ACC112 (cell line): Measurements from ENCODE around the gene NEURL1.
"Not testable (repeated sequence)": the region's sequence is repeated elsewhere in the genome, so short reads cannot be mapped to it uniquely, and the experiment has no call there.

ENCODE experiments used
- H2AFZ ChIP-seq: fragments of 200-600 bp; sonication (generic); one replicate; pipeline ENCODE4 v1.6.0; 2017; ENCODE audit warnings: antibody characterized with exemption, low read length; ENCODE audit not compliant: unreplicated experiment
- H3K27ac ChIP-seq: fragments of 200-600 bp; sonication (generic); 2 replicates; pipeline ENCODE4 v1.5.1; 2014; ENCODE audit warnings: low read depth, mild to moderate bottlenecking, antibody characterized with exemption, low read length, moderate library complexity
- H3K27me3 ChIP-seq: fragments of 200-600 bp; sonication (generic); 2 replicates; pipeline ENCODE4 v1.6.1; 2014; ENCODE audit warnings: mild to moderate bottlenecking, antibody characterized with exemption, low read length, moderate library complexity, mixed read lengths; ENCODE audit not compliant: insufficient read depth
- H3K36me3 ChIP-seq: fragments of 200-600 bp; sonication (generic); 2 replicates; pipeline ENCODE4 v1.6.1; 2016; ENCODE audit warnings: mild to moderate bottlenecking, antibody characterized with exemption, low read length, moderate library complexity, mixed read lengths; ENCODE audit not compliant: insufficient read depth
- H3K4me1 ChIP-seq: fragments of 200-600 bp; sonication (generic); one replicate; pipeline ENCODE4 v1.6.1; 2016; ENCODE audit warnings: low read length, mixed read lengths; ENCODE audit not compliant: insufficient read depth, unreplicated experiment, control insufficient read depth
- H3K4me3 ChIP-seq: fragments of 200-600 bp; sonication (generic); 2 replicates; pipeline ENCODE4 v1.5.1; 2014; ENCODE audit warnings: mild to moderate bottlenecking, low read depth, low read length
- H3K79me2 ChIP-seq: fragments of 200-600 bp; sonication (generic); one replicate; pipeline ENCODE4 v1.6.0; 2016; ENCODE audit warnings: low read length; ENCODE audit not compliant: control insufficient read depth, unreplicated experiment, insufficient read depth

NEURL1 gene

DNA sequence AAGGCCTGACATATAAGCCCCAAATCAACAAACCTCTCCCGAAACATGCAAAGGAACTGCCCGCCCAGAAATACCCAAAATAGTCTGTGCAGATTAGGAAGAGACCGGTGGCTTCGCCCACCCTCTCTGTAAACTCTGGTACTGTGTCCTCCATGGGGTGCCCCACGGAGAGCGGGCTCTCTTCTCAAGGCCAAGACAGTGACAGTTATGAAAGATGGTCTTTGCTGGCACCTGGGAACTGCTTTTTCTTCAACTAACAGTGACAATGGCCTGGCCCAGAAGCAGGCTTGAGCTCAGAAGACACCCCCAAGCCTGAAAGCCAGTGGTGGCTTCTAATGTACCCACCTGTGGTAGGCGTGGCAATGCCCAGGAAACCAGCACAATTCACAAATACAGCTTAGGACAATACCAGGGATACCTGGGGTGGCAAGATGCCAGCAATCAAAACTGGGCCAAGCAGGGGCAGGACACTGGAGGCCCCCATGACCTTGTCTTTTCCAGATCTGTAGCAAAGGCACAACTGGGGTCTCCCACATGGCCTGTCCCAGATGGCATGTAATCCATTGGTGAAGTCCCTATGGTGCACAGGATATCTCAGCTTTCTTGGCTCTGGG is 107.6 kb downstream of the NEURL1 start:
- no peak overlapping the region for H3K27ac ChIP-seq
- H2AFZ ChIP-seq, result no peak overlapping the region
- H3K27me3 ChIP-seq, result no peaks in the 10 kb centered on the region
- H3K4me3 ChIP-seq, result no peak overlapping the region
- no peaks in the 10 kb centered on the region for H3K36me3 ChIP-seq
- no peaks in the 10 kb centered on the region for H3K79me2 ChIP-seq
- no peaks in the 10 kb centered on the region for H3K4me1 ChIP-seq

DNA sequence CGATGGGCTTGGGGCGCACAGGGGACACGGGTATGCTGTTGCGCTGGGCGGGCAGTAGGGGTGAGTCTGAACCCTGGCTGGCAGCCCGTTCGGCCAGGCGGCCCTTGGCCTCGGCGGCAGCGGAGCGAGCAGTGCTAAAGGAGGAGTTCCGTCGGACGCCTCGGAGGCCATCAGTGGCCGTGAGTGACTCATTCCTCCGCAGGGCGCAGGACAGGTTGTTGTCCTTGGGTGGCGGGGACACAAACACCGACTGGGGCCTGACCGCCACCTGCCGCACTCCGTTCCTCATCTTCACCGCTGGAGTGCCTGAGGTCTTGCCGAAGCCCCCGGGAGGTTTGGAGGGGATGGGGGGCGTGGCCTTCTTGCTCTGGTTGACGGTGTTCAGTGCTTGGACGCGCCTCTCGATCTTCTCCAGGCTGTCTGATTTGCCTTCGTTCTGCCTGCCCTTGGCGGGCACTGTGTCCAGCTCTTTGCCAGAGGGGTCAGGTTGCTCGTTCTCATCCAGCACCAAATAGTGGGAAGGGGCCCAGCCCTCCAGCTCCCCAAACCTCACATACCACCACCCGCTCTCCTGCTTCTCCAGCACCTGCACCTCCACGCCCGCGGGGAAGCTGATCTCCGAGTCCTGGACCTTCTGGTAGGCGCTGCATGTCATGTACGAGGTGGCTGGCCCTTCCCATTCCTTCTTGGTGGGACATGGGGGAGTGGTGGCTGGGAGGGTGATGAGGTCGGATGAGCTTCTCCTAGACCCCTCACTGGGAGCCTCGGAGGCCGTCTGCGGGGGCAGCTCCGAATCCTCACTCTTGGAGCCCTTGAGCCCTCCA is 108.7 kb downstream of the NEURL1 start:
- H2AFZ ChIP-seq, result no peak overlapping the region
- H3K36me3 ChIP-seq, result no peaks in the 10 kb centered on the region
- H3K4me3 ChIP-seq, result no peak overlapping the region
- no peaks in the 10 kb centered on the region for H3K79me2 ChIP-seq
- H3K27me3 ChIP-seq, result no peaks in the 10 kb centered on the region
- no peaks in the 10 kb centered on the region for H3K4me1 ChIP-seq
- no peak overlapping the region for H3K27ac ChIP-seq

GRCh38 chr10:103602852-103603155 is 109.3 kb downstream of the NEURL1 start:
- H3K79me2 ChIP-seq, result no peaks in the 10 kb centered on the region
- no peak overlapping the region for H3K4me3 ChIP-seq
- no peaks in the 10 kb centered on the region for H3K4me1 ChIP-seq
- H3K27ac ChIP-seq, result no peak overlapping the region
- H3K27me3 ChIP-seq, result no peaks in the 10 kb centered on the region
- H3K36me3 ChIP-seq, result no peaks in the 10 kb centered on the region
- H2AFZ ChIP-seq, result no peak overlapping the region

DNA sequence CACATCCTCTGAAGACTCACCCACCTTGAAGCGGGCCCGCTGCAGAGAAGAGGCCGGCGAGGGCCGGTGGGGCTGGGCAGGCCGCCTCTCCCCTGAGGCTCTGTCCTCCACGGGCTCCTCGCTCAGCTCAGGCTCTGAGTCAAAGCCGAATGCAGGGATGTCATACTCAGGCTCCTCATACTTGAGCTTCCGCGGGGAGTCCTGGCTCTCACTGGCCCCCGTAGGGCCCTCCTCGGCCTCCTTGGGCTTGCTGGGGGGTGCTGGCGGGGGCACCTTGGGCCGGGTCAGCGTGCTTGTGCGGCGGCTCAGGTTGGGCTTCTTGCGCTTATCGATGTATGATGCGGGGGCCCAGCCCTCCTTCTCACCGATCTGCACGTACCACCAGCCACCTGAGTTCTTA is 109.9 kb downstream of the NEURL1 start:
- Histone ChIP-seq H3K79me2 (no peaks in the 10 kb centered on the region), H3K4me3 (no peak overlapping the region), H3K27ac (no peak overlapping the region), H3K27me3 (no peaks in the 10 kb centered on the region), H3K4me1 (no peaks in the 10 kb centered on the region), H2AFZ (no peak overlapping the region), H3K36me3 (no peaks in the 10 kb centered on the region)

DNA sequence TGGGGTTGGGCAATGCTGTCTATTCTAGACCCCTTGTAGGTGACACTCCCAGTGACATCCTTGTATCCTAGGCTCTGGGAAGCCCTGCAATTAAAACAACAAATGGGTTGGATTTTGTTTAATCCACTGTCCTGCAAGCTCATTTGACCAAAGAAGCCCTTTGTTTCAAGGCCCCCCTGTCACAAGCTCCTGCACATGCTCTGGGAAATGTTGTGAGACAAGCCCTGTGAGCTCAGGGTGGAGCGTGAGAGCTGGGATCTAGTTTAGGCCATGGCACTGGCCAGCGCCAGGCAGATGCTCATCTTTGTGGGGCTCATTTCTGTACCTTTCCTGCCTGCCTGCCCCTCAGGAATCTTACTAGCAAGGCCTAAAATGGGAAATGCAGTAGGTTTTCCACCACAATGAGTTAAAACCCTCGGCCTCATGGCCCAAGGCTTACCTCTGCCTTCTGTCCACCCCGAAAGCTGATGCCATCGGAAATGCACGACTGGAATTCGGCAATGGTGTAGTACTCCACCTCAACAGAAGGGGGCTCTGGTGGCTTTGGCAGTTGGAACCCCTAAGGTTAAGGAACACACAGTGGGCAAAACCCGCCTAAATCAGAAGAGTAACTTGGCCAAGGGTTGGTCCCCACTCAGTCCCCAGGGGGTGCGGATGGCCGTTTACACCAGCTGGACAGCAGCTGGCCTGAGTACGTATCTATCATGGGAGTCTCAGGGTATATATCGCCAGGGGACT is 112.0 kb downstream of the NEURL1 start:
- no peak overlapping the region for H3K27ac ChIP-seq
- no peaks in the 10 kb centered on the region for H3K4me1 ChIP-seq
- no peaks in the 10 kb centered on the region for H3K36me3 ChIP-seq
- H3K79me2 ChIP-seq, result no peaks in the 10 kb centered on the region
- H3K4me3 ChIP-seq, result no peak overlapping the region
- no peaks in the 10 kb centered on the region for H3K27me3 ChIP-seq
- no peak overlapping the region for H2AFZ ChIP-seq

DNA sequence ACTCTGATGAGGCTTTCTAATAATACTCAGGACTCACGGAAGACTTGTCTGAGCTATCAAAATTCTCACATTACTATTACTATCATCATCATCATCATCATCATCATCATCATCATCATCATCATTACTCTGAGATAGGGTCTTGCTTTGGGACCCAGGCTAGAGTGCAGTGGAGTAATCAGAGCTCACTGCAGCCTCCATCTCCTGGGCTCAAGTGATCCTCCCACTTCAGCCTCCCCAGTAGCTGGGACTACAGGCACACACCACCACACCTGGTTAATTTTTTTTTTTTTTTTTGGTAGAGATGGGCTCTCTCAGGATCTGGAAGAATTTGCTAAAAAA is 112.6 kb downstream of the NEURL1 start:
- H2AFZ ChIP-seq, H3K27me3 ChIP-seq, H3K4me3 ChIP-seq, H3K4me1 ChIP-seq, H3K79me2 ChIP-seq, H3K36me3 ChIP-seq, H3K27ac ChIP-seq: not testable (repeated sequence)

- H3K4me3 ChIP-seq, H2AFZ ChIP-seq, H3K79me2 ChIP-seq, H3K27ac ChIP-seq, H3K36me3 ChIP-seq, H3K27me3 ChIP-seq, H3K4me1 ChIP-seq: not testable (repeated sequence)
Measured at GRCh38 chr10:103607051-103607450, 113.5 kb downstream of the NEURL1 start.

GRCh38 chr10:103608056-103608455 is 114.6 kb downstream of the NEURL1 start:
- H3K36me3 ChIP-seq, H3K4me3 ChIP-seq, H3K79me2 ChIP-seq, H3K27ac ChIP-seq, H2AFZ ChIP-seq, H3K27me3 ChIP-seq: not testable (repeated sequence)
- H3K4me1 ChIP-seq, result peaks cover 12% of the 10 kb centered on the region

DNA sequence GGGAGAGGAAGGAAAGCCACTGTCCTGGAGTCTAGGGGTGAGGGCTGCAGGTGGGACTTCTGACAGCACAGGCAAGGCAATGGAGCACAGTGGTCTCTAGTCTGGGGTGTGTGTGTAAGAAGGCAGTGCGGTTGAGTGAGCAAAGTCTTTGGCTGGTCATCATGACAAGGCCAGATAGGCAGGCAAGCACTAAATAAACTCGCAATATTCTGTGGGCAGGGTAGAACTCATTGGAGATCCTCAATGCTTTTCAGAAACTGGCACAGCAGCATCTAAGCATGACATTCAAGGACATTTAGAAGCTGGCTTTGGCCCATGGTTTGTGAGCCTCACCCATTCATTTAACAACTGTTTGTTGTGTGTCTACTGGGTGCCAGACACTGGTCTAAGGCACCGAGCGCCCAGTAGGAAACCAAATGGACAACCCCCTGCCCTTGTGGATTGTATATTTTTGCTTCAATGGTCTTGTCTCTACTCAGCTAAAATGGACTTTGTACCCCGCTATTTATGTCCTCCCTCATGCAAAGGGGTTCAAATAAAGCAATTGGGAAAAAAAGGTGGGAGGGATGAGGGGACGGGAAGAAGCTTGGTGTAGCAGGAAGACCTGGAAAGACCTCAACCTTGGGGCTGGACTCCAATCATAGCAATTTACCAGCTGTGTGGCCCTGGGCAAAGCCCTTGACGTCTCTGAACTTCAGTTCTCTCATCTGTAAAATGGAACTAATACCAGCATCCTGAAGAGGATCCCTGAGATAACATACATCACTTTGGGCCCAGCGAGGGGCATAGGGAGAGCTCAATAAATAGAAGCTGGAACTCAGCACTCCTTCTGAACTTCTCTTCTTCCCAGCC is 116.0 kb downstream of the NEURL1 start:
- Histone ChIP-seq H3K36me3 (no peaks in the 10 kb centered on the region), H3K4me1 (peaks cover 15% of the 10 kb centered on the region), H3K27ac (no peak overlapping the region), H3K79me2 (no peaks in the 10 kb centered on the region), H3K27me3 (no peaks in the 10 kb centered on the region), H3K4me3 (no peak overlapping the region), H2AFZ (no peak overlapping the region)

DNA sequence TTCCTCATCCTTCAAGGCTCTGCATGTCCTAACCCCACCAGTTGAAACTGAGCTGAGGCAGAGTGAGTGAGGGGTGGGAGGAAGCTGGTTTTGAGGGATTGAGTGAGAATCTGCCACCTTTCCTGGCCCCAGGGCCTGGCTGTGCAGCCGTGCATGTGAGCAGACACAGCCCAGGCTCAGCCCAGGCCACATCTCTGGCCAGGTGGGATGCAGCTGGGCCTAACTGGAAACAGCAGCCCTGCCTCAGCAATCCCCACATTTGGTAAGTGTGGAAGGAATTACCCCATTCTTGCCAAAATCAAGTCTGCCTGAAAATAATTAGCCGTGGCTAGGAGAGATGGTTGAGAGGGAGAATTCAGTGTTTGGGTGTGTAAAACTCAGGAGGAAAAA is 116.6 kb downstream of the NEURL1 start:
- Histone ChIP-seq H2AFZ (no peak overlapping the region), H3K4me3 (no peak overlapping the region), H3K79me2 (no peaks in the 10 kb centered on the region), H3K4me1 (peaks cover 21% of the 10 kb centered on the region), H3K27me3 (no peaks in the 10 kb centered on the region), H3K27ac (no peak overlapping the region), H3K36me3 (no peaks in the 10 kb centered on the region)
